Raji (cell line): ENCODE results near the gene TBC1D16.

Experiments used
- POLR2A ChIP-seq: IDR thresholded peaks from 2 replicates; pipeline ENCODE4 v1.6.1; 2011; ENCODE audit warnings: low read depth, low read length, control low read depth; ENCODE audit not compliant: insufficient read depth

The TBC1D16 gene

DNA sequence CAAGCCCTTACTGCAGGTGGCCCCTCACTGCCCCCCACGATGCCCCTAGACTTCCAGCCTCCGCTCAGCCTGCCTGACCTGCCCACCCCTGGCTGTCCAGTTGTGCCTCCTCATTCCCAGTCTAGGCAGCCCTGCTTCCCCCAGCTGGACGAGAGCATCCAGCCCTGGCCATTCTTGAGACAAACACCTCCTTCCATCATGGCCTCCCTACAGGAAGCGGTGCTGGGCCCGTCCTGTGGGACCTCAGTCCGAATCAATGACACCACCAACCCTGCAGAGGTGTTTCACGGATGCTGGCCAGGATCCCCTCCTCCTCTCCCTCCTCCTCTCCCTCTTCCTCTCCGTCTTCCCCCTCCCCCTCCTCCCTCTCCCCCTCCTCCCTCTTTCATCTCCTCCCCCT is 29.0 kb upstream of the TBC1D16 start:
- no peak for TF ChIP-seq POLR2A

DNA sequence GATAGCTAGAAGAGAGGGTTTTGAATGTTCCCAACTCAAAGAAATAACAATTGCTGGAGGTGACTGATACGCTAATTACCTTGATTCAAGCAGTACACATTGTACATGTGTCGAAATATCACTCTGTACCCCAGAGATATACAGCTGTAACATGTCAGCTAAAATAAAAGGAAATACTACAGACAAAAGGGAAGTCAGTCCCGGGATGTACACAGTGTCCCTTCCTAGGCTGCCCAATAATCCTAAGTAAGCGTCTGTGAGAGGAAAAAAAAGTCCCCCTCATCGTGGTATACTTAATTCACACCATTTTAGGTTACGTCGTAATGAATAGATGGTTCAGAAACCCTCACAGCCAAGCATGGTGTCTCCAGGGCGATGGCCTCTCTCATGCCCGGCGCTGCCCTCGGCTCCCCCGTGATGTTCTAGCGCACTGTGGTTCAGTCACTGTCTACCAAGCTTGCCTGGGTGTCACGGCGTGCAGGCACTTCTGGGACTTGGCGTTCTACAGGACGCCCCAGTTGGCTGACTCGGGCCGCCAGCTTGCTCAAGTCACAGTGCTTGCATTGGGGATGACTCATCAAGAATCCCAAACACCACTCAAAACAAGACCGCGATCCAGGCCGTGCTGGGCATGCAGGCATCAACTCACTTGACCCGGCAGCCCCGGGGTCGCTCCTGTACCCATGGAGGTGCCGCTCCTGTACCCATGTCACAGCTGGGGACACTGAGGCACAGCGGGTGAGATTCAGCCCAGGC is 28.3 kb upstream of the TBC1D16 start:
- no peak for TF ChIP-seq POLR2A

DNA sequence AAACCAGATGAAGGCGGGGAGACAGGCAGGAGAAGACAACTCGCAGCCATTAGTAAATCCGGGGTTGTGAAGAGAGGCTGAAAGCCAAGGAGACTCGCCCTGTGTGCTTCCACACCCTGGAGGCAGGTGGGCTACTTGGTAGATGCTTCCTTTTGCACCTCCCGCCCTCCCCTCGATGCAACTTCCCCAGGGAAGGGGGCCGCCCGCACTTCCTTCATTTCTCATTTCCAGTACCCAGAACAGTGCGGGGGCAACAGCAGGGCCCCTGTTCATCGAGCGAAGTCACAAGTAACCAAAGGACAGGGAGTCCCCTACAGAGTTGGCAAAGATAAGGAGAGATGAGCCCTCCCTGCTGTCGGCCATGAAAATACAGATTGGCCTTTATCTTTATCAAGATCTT is 25.7 kb upstream of the TBC1D16 start:
- no peak for TF ChIP-seq POLR2A

DNA sequence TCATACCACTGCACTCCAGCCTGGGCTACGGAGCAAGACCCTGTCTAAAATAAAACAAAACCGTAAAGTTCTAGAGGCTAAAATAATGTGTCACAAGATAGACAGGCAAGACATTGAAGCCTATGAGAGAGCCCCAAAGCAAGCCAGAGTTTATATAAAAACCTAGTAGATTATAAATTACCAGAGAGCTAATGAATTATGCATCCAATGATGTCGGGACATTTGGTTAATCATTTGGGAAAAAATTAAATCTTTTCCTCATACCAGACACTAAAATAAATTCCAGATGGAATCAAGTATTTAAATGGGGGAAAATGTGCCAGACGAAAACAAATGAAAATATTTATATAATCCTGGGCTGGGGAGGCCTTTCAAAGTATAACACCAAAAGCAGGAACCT is 25.0 kb upstream of the TBC1D16 start:
- no peak for TF ChIP-seq POLR2A

DNA sequence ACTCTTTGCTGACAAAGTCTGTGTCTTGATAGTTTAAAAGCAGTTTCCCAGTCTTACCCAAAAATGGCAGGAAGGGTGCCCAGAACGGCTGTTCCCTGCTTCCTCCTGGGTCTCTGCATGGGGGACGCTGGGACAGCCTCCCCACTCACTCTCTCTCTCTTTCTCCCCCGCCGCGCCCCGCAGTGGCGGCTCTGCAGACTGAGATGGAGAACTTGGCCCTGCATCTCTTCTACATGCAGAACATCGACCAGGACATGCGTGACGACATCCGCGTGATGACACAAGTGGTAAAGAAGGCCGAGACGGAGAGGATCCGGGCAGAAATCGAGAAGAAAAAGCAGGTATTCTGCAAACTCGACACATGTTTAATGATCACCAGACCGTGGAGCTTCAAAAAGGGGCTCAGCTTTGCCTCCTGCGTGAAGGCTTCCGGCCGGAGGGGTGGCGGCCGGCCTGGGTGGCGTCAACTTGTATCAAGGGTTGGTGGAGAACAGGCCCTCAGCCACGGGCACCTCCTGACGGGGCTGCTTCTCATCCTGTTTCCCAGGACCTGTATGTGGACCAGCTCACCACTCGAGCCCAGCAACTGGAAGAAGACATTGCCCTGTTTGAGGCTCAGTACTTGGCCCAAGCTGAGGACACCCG is 22.8 kb upstream of the TBC1D16 start:
- TF ChIP-seq POLR2A, result no peak

DNA sequence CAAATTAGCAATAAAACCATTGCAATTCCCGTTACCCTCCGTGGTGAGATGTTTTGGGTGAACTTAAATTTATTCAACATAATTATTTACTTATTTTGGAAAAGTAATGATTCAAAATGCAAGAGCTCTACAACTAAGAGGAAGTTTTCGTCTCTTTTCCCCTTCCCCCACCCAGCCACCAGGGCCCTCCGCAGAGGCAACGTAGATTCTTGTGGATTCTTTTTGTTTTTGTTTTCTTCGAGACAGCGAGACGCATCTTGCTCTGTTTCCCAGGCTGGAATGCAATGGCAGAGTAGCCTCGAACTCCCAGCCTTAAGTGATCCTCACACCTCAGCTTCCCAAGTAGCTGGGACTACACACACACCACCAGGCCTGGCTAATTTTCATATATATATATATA is 19.9 kb upstream of the TBC1D16 start:
- TF ChIP-seq POLR2A, result no peak

DNA sequence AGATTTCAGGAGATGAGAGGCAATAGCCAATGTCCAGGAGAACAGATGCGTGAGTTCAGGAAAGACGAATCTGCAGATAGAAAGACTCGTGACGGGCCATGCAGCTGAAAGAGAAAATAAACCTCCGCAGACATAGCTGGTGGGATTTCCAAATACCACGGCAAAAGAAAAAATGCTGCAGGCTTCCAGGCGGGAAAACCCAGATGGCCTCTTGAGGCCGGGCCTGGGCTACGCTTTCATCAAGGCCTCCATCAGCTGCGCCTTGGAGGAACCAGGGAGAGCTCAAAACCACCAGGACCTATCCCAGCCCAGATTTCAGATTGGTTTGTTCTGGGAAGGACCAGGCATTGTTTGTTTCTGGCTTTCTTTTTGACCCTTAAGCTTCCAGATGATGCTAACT is 17.4 kb upstream of the TBC1D16 start:
- TF ChIP-seq POLR2A, result no peak

DNA sequence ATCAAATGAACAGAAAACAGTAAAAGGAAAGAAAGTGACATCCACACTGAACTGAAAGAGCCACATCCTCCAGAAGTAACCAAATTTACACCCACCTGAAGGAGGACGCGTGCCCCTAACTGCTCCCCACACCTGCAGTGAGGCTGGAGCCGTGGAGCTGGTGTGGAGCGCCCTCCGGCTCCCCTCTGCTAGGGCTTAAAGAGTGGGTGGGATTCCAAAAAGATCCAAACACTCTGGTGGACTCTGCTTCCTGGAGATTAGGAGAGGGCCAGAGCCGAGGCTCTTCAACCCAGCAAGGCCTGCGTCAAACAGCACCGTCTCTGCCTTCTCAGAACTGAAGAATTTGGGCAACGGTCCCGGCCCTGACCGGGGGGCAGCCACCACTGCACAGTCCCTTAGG is 16.0 kb upstream of the TBC1D16 start:
- no peak for TF ChIP-seq POLR2A

DNA sequence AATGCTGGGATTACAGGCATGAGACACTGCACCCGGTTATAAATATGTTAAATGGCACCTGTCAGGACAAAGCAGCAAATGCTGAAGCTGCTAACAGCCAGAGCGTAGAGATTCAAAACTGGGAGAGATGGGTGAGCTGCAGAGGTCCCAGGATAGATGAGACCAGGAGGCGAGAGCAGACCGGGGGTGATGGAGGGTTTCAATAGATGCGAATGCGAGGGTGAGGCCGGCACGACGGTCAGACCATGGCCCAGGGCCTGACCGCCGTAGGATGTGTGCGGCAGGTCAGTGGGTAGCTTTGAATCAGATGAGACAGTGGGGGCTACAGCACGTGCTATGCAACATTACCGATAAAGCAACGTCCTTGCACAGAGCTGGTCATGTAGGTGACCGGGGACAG is 15.0 kb upstream of the TBC1D16 start:
- TF ChIP-seq POLR2A, result no peak

DNA sequence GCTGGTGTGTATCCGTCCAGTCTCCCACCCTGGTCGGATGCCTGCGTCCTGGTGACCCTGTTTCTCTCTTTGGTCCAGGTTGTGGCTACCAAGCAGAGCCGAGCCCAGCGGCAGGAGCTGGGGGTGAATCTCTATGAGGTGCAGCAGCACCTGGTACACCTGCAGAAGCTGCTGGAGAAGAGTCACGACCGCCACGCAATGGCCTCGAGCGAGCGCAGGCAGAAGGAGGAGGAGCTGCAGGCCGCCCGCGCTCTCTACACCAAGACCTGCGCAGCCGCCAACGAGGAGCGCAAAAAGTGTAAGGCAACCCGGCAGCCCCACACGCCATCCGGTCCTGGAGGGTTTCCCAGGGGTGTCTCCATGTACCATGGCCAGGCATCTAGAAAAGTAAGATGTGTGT is 14.3 kb upstream of the TBC1D16 start:
- TF ChIP-seq POLR2A, result no peak

DNA sequence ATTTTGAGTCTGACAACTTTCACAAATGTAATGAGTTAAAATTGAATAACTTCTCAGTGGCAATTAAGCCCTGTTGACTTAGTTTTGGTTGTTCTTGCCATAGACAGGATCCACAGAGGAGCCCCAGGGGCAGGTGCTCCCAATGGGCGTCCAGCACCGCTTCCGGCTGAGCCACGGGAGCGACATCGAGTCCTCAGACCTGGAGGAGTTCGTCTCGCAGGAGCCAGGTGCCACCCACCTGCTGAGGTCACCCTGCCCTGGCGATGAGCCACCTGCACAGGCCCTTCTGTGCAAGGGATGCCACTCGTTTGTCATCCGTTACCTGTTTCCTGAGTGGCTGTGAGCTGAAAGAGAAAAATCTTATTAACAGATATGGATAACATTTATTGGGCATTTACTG is 11.5 kb upstream of the TBC1D16 start:
- no peak for TF ChIP-seq POLR2A

DNA sequence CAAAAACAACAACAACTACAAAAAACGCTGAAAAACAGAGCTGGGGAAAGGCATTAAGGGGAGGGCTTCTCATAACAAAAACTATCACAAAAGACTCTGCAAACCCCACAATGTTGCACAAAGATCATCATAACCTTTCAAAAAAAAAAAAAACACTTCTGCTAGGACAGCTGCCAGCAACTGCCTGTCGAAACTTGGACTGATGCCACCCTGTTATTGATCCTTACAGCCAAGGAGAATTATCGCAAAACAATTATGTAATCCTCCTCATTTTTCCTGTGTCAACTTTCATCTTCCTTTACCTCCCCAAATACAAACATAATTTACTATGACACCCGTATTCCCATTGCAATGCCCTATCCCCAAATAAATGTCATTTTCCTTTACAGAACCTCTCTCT is 10.0 kb upstream of the TBC1D16 start:
- no peak for TF ChIP-seq POLR2A

DNA sequence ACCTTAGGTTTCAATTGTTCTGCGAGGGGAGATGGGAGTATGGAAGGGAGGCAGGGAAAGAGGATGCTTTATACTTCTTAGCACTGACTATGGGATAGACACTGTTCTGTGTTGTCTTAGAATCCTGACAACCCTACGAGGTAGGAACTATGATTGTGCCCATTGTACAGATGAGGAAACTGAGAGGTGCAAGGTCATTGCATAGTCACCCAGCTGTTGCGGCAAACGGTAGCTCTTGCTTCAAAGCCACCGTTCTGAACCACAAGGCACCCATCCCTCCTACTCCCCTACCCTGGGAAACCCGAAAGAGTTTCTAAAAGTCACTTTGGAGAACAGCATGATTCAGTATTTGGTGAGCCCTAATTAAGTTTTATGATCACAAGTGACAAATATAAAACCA is 8.3 kb upstream of the TBC1D16 start:
- TF ChIP-seq POLR2A, result no peak

DNA sequence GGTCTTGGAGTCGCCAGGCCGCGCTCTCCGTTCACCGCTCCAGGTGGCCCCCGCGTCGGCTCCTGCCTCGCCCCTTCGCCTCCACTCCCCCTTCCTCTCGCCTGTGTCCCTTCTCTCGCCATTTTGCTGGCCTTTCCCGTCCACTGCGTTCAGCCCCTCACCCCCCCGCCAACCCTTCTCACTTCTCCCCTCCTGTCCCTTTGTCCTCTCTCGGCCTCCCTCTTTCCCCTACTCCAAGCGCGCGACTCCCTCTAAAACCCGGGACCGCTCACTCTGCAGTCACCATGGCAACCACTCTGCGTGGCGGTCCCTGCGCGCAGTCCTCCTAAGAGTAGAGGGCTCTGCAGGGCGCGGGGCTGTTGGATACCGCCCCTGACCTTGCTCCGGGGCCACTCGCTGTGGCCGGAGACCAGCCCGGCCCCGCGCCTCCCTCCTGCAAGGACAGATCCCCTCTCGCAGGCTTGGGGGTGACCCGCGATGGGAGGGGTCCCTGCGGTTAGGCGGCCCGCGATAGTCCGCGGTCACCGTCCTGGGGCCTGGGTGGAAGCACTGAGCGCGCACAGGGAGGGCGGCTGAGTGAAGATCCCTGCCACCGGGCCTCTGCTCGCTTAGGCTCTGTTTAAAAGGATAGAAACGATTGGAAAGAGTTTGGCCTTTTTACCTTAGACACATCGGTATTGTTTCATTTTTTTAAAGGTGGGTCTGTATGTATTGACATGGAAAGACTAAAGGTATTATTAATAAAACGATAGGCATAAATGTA is 1.2 kb upstream of the TBC1D16 start:
- no peak for TF ChIP-seq POLR2A

DNA sequence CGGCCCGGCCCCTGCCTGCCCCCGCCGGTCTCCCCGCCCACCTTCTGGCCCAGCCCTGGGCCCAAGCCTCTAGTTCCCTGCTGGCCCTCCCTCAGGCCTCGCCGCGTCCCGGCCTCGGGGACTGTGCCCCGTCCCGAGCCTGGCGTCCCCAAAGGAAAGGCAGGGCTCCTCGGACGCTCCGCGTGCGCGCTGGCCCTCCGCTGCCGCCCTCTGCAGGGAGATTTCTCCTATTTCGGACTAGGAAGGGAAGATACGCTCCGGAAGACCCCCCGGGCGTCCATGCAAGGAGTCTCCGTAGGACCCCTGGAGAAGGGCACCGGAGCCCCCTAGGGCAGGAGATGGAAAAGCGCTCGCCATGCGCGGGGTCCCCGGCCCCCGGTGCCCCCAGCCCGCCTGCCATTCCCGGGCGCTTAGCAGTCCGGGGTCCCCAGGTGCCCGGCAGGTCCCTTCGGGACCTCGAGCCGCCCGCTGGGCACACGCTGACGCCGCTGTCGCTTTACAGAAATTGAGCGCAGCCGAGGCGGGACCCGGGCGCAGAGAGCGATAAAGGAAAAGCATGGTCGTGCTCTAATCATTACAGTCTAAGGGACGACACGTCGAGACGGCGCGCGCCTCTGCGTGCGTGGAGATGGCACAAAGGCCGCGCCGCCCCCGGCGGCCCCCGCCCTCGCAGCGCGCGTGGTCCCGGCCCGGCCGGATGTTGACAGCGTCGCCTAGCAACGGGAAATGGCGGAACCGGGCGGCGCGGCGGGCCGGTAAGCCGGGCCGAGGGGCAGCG is 454 bp upstream of the TBC1D16 start, which contains the start of gene CCDC40:
Gene CCDC40, plus strand, starts transcription at position 706 of the 778 bp plus-strand sequence. Its CDS starts 21 bp downstream, at position 727.
- 0 out of 2 replicates have a peak, but pooled peaks have one; percentile 18 for TF ChIP-seq POLR2A
